ENCODE measurements around the gene HSPB7.
"Not testable (repeated sequence)": the region's sequence is repeated elsewhere in the genome, so short reads cannot be mapped to it uniquely, and the experiment has no call there.

The HSPB7 gene

DNA sequence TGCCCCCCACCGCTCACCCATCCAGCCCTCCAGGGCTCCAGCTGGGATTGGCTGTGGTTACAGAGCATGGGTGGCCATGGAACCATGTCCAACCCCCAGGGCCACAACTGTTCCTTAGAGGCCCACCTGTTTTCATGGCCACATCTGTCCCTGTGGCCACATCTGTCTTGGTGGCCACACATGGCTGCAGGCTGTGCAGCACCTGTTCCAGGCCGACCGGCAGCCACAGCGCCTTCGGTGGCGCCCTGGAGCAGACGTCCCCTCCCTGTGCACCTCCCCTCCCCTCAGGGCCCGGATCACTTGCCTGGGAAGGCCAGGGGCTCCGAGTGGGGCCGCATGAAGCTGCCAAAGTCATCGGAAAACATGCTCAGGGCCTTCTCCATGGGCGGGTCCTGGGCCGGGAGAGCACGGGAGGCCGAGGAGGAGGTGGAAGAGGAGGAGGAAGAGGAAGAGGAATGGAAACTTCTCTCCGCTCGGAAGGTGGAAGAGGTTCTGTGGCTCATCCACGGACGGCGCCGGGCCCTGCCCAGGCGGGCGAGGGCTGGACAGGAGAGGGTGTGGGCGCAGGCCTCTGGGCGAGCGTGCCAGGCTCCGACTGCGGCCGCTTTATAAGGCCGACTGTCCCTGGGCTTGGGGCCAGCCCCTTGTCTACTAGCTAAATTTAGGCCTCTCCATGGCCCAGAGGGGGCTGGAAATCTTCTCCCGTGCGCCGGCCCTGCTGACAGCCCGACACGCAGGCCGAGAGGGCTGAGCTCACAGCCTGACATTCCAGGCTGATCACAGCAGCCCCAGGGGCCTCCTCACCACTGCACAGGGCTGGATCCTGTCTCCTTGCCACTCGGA lies at the start of gene HSPB7:
Gene HSPB7 (minus strand): TSS at position 583 of the 843 bp plus-strand sequence. CDS start 80 bp downstream, at position 503.
- DNase-seq (ENCODE audit: low read depth): no peak

- no peak for DNase-seq (ENCODE audit: low read depth)
Observed at GRCh38 chr1:16067127-16067768, 49.4 kb upstream of the HSPB7 start.

- no peak for DNase-seq (ENCODE audit: low read depth)
Observed at GRCh38 chr1:16066245-16066644, 48.4 kb upstream of the HSPB7 start.

GRCh38 chr1:16065269-16065576 lies 47.4 kb upstream of the HSPB7 start:
- no peak for DNase-seq (ENCODE audit: low read depth)

DNA sequence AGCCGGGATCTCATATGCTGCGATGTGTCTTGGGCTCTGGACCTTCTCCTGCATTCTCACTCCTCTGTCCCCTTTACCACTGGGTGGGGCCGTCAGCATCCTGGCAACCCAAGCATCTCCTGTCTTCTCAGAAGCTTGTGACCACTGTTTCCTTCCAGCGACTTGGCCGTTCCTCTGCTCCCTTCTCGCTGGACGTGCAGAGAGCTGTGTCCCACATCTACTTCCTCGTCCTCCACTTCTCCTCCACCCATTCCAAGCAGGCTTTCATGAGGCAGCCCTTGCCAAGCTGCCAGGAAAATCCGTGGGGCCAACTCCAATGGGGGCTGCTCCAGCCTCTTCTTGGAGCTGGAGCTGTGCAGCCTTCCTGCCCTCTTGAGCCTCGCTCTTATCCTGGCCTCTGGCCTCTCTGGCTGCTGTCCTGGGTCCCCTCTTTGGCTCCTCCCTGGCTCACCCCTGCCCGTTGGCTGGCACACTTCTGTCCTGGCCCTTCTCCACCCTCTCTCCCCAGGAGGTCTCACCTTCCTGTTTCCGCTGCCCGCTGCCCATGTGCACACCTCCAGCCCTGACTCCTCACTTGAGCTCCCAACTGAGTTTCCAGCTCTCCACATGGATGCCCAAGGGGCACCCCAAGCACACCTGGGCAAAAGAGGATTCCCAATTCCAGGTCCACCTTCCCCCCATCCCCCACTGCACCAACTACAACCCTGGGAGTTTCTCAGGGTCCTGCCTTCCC lies 46.9 kb upstream of the HSPB7 start:
- DNase-seq (ENCODE audit: low read depth): no peak

GRCh38 chr1:16063921-16064320 lies 46.1 kb upstream of the HSPB7 start:
- no peak for DNase-seq (ENCODE audit: low read depth)

DNA sequence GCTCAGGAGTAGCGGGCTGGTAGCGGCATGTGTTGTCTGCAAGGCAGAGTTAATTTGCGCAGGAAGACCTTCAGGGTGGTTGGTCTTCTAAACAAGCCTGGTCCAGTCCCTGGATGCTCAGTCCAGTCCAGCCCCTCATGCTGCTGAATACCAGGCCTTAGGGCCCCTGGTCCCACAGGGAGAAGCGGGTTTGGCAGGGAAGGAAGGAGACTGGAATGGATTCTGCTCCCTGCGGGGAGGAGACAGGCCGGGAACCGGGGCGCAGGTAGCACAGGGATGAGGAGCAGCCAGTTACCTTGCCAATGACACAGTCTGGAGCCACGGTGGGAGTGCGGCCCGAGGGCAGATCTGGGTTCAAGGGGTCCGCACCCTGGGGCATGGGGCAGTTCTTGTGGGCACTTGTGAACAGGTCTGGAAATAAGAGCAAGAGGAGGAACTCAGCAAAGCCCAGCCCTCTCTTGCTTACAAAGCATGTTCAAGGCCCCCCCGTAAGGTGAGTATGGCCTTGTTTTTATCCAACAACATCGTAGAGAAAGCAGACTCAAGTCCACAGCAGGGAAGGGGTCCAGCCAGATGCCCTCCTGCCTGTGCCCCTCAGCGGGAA lies 45.5 kb upstream of the HSPB7 start:
- no peak for DNase-seq (ENCODE audit: low read depth)

DNA sequence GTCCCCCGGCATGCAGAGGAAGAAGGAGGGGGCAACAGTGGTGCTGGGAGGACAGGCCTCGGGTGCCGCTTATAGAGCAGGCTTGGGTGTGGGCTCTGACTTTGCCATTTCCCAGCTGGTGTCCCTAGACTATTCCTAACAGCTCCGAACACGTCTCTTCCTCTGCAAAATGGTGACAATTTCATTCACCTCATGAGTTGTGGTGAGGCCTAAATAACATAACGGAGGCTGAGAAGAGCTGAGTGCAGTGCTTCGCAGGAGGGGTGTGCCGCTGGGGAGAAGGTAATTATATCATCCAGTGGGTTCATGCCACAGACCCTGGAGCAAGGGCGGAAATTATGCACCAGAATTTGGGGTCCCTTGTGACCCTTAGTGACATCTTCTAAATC lies 44.8 kb upstream of the HSPB7 start:
- DNase-seq (ENCODE audit: low read depth): not testable (repeated sequence)

- not testable (repeated sequence) for DNase-seq (ENCODE audit: low read depth)
Observed at GRCh38 chr1:16061989-16062686, 44.3 kb upstream of the HSPB7 start.

DNA sequence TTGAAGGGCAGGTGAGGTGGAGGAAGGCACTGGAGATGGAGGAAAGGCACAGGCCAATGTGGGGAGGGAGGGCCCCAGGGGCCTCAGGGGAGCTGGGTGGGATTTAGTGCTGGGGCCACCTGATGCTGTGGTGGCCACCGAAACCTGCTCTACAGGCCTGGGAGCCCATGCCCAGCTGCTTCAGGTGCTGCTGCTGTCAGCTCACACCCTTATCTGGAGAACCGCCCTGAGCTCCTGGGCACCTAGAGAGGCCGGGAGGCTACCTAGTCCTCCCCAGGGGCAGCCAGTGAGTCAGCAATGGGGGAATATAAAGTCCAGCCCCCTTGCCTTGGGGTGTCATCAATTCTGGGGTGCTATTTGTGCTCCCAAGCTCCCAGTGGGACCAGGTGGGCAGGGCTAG lies 43.4 kb upstream of the HSPB7 start:
- DNase-seq (ENCODE audit: low read depth): no peak

DNA sequence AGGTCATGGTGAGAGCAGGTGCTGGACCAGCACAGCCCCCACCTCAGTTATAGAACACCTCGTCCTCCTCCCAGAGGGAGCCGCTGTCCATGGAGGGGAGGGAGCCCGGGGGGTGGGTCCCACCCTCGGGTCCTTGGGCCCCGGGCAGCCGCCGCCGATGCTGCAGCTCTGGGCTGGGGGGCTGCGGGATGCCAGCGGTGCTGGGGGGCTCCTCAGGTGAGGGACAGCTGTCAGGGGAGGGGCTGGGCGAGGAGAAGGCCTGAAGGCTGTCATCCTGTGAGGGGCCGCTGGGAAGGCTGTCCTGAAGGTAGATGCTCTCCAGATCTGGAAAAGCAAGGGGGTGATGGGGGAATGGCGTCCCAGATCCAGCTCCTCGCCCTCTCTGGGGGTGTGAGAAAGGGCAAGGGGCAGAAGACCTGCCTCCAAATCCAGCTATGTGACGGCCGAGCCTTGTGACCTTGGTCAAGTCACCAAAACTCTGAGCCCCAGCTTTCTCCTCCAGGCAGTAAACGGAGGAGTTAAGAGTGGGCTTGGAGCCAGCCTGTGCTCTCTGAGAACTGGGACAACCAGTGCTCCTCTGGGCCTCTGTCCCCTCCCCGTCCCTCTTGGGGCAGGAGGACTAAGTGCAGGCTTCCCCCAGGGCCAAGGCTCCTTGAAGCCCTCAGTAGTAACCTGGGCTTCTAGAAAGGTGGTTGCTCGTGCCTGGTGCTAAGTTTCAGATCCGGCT lies 40.7 kb upstream of the HSPB7 start:
- DNase-seq (ENCODE audit: low read depth): not testable (repeated sequence)

GRCh38 chr1:16057314-16057915 lies 39.6 kb upstream of the HSPB7 start:
- DNase-seq (ENCODE audit: low read depth): not testable (repeated sequence)

DNA sequence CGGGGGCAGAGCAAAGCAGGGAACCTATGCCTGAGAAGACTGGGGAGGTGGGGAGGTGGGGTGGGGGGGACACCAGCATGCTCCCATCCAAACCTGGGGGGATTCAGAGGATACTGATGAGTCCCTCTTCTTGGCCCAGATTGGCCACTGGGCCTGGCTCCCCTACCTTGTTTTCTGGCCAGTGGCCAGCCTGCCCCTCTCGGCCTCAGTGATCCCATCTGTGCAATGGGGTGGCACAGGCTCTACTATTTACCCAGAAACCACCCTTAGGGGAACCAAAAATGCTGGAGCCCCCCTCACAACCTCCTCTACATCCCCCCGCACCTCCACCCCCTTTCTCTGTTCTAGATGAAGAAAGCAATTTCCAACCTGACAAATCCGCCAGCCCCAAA lies 38.7 kb upstream of the HSPB7 start:
- not testable (repeated sequence) for DNase-seq (ENCODE audit: low read depth)

DNA sequence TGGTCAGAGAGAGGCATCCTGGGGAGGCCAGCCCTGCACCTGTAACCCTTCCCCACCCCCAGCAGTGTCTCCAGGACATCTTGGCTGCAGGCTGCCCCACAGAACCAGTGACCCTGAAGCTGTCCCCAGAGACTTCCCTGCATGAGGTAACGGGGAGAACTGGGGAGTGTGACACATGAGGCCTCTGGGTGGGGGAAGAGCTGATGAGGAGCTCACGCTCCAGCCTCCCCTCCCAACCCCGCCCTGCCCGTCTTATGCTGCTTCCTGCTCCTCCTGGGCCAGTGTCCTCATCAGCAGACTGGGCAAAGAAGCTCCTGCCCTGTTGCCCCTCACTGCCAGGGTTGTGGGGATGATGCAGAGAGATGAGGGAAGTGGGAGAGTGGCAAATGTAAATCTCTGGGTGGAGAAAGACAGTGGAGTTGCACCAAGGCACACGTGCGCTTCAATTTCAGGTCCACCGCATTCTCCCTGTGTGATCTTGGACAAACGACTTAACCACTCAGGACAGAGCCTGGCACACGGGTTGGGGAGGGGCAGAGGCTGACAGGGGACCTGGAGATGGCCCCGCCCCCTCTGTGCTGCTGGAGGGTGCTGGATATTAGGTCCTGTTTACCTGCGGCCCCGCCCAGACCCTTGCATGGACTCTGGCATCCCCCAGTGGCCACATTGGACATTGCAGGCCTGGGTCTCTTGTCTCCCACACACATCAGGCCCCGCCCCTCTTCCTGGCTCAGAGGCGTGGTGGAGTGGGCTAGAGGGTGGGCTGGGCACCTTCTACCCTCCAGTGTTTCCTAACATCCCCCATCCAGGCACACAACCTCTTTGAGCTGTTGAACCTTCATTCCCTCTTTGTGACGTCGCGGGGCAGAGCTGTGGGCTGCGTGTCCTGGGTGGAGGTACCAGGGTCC lies 38.0 kb upstream of the HSPB7 start:
- DNase-seq (ENCODE audit: low read depth): peak; percentile 76

DNA sequence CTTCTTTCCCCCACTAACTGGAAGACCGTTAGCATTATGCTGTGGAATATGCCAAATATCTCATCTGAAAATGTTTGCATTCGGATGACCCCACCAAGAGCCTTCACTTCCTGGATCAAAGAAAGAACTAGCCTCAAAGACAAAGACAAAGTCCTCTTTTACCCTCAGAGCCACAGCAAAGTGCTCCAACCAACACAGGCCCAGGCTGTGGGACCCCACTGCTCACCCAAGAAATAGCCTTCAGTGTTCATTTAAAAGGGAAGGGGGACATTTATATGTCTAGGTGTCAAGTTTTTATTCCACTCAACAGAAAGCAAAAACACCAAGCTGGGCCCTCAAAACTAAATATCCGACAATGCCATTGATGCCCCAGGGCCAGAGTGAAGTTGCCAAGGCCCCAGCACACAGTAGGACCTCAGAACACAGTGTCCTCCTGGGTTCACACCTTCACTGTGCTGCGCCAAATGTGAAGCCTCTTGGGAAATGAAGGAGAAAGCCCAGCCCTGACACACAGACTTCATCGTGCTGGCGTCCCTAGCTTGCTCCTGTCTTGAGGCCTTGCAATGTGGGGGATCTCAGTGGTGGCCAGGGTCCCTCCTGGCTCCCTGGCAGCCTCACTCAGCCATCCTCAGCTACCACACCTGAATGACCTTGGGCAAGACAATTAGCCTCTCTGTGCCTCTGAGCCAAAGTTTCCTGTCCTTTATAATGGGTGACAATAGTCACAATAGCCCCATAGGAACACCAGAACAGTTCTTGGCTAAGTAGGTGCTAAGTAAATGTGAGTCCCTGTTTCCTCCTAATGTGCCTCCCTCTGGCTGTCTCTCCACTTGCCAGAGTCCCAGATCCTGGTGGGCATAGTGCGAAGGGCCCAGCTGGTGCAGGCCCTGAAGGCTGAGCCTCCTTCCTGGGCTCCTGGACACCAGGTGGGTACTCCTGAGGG lies 37.0 kb upstream of the HSPB7 start:
- no peak for DNase-seq (ENCODE audit: low read depth)

DNA sequence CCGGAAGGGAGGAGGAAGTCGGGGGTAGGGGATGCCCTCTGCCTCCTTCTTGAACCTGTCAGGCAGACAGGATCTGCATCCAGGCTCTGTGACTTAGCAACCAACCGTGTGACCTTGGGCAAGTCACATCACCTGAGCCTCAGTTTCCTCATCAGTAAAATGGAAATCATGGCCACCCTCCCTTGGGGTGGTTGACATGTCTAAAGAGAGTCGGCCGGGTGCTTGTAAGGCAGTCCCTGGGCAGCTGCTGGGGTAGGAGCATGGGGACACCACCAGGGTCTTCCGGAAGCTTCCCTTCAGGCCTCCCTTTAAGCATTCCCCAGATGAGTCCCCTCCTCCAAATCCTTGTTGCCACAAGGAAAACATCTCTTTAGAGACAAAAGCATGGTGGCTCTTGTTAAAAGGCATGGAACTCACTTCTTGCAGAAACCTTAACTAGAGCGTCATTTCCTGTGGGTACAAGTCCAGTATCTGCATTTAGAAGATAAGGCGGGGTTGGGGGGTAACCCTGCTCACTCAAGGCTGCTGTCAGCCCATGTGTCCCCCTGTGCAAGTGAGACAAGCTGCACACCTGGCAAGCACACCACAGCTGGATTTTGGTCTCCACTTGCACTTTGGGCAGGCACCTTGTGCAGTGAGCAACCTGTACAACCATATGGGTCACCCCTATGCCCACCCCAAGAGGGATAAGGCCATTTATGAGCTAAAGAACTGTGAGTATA lies 36.1 kb upstream of the HSPB7 start:
- no peak for DNase-seq (ENCODE audit: low read depth)

GRCh38 chr1:16051949-16052348 lies 34.1 kb upstream of the HSPB7 start:
- not testable (repeated sequence) for DNase-seq (ENCODE audit: low read depth)

- DNase-seq (ENCODE audit: low read depth): no peak
Observed at GRCh38 chr1:16051039-16051438, 33.2 kb upstream of the HSPB7 start.
